Retinal pigment epithelial cell (primary cell): Measurements from ENCODE around the gene TMPRSS4.

Source experiments
- DNase-seq: peaks from one replicate; pipeline ENCODE4 v3.0.0-alpha.2; 2010; ENCODE audit warnings: low read depth
- H3K4me3 ChIP-seq: 2 replicates; pipeline ENCODE4 v1.5.1; 2011; ENCODE audit warnings: mild to moderate bottlenecking, low read length, control low read depth, moderate library complexity
- TF ChIP-seq, protein P1 (sequence below): conservative IDR thresholded peaks from 2 replicates; pipeline ENCODE4 v1.5.1; 2011; ENCODE audit warnings: low read depth, low read length, control low read depth, inconsistent platforms

The TMPRSS4 gene

DNA sequence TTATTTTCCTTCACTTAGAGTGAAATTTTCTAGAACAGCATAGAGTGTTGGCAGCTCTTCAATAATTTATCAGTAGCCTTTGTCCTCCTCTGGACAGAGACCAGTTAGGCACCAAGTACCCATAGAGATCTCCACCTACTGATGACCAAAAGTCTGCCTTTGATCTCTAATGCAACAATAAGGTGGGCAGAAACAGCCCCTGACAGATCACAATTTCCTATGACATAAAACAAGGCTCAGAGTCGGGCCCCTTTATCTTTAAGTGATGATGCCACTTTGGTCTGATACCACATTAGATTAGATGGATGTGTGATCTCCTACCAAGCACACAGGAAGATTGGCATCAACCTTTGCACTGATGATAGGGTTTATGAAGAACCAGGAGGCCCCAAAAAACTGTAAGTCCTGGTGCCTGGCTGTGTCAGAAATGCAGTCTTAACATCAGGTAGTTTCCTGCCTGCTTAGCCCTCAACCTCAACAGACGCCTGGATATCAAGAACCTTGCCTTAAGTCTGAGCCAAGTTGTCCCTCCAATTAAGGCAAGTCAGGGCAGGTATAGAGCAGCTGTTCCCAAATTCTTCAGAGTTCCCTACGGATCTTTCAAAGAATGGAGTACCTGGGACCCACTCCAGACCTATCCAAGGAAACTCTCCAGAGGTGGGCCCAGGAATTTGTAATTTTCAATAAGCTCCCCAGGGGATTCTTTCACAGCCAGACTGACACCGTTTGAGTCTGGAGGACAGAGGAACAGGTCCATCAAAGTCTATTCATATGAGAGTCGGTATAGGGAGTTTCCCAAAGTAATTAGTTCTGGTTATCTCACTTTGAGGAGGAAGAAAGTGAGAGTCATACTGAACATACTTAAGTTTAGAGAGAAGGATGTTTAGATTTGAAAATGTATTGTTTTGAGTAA lies 30.6 kb upstream of the TMPRSS4 start:
- no peak overlapping the region for H3K4me3 ChIP-seq
- no peak for DNase-seq
- TF ChIP-seq, protein P1, sequence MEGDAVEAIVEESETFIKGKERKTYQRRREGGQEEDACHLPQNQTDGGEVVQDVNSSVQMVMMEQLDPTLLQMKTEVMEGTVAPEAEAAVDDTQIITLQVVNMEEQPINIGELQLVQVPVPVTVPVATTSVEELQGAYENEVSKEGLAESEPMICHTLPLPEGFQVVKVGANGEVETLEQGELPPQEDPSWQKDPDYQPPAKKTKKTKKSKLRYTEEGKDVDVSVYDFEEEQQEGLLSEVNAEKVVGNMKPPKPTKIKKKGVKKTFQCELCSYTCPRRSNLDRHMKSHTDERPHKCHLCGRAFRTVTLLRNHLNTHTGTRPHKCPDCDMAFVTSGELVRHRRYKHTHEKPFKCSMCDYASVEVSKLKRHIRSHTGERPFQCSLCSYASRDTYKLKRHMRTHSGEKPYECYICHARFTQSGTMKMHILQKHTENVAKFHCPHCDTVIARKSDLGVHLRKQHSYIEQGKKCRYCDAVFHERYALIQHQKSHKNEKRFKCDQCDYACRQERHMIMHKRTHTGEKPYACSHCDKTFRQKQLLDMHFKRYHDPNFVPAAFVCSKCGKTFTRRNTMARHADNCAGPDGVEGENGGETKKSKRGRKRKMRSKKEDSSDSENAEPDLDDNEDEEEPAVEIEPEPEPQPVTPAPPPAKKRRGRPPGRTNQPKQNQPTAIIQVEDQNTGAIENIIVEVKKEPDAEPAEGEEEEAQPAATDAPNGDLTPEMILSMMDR, result no peak

DNA sequence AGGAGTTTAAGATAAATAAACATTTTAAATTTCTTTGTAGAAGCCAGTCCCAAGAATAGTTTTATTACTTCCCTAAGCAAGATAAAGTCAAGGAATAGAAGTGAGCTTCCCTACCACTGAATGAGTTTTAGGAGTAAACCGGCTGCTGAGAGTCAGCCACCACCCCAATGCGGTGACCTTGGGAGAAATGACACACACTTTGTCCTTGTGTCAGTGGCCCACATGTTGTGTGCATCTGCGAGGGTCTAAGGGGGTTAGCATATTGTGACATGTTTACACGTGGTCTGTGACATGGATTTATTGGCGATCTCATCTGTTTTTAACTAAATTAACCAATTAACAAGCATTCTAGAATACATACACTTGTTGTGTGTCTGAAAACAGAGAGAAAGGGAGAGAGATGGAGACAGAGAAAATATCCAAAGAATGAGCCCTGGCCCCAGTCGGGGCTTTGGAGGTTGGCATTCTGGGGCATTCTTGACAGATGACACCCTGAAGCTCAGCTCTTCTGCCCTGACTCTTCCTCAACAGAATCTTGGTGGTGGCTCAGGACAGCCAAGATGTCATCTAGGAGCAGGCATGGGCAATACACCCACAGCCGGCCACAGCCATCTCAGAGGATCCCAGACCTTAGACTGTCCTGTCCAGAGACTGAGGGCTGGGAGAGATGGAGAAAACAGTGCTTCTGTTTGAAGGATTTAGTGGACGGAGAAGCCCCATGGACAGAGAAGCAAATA lies 29.7 kb upstream of the TMPRSS4 start:
- TF ChIP-seq, protein P1, result no peak
- no peak overlapping the region for H3K4me3 ChIP-seq
- no peak for DNase-seq

DNA sequence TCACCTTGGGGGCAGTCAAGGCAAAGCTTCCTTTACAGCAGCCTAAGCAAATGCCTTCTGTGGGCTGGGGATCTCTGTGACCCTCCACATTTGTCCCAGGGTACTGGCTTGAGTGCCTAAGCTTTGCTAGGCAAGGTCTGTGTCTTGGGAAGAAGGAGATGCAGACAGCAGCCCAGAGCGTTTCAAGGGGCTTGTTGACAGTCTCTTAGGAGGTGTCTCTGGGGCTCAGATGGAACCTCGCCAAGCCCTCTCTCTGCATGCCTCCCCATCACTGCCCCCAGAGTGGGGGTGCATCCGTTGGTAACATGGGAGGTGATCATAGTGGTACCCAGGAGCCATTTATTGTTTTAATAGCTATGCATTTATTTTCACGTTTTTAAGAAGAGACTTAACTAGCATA lies 29.1 kb upstream of the TMPRSS4 start:
- H3K4me3 ChIP-seq, result no peak overlapping the region
- DNase-seq, result no peak
- TF ChIP-seq, protein P1, result no peak

DNA sequence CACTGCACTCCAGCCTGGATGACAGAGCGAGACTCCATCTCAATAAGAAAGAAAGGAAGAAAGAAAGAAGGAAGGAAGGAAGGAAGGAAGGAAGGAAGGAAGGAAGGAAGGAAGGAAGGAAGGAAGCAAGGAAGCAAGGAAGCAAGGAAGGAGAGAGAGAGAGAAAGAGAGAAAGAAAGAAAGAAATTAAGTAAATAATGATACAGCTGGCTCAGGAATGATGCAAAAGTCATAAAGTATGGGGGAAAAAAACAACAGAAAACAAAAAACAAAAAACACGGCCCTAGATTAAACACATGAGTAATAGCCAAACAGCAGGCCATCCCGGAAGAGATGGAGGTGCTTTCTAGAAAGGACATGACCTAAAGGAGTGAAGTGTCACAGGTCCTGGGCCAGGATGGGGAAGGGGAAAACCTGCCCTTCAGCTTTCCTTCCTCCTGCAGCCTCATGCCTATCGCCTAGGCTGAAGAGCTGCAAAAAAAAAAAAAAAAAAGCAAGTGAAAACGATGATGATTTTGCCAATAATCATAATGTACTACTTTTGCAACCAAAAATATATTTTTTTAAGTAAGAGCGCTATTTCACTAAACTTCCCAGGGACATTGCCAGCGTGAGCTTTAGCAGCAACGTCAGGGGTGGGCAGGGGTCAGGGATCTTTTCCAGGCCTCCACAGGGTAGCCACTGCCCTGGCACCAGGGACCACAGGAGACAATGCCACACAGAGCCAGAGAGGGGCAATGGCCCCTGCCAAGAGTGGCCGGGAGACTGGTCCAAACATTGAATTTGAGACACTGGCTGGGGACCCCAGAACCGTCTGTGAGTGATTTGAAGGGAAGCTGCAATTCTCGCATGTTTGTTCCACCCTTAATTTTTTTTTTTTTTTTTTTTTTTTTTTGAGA lies 28.2 kb upstream of the TMPRSS4 start:
- TF ChIP-seq, protein P1, result no peak
- no peak overlapping the region for H3K4me3 ChIP-seq
- DNase-seq, result no peak

DNA sequence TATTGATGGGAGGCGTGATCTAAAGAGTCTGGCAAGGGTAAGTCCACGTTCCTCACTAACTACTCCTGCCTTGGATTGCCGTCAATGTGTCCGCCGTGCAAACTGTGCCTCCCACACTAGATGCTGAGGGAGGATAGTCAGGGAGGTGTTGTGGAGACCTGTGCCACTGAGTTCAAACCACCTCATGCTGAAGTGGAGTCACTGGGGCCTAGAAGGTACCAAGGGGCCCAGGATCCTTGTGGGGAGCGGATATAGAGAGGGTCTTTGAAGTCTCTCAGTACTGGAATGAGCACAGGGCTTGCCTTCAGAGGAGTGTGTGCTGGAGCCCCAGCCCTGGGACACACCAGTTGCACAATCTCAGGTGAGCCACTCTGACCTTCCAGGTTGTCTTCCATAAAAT lies 27.1 kb upstream of the TMPRSS4 start:
- no peak overlapping the region for H3K4me3 ChIP-seq
- TF ChIP-seq, protein P1, result no peak
- DNase-seq, result no peak

DNA sequence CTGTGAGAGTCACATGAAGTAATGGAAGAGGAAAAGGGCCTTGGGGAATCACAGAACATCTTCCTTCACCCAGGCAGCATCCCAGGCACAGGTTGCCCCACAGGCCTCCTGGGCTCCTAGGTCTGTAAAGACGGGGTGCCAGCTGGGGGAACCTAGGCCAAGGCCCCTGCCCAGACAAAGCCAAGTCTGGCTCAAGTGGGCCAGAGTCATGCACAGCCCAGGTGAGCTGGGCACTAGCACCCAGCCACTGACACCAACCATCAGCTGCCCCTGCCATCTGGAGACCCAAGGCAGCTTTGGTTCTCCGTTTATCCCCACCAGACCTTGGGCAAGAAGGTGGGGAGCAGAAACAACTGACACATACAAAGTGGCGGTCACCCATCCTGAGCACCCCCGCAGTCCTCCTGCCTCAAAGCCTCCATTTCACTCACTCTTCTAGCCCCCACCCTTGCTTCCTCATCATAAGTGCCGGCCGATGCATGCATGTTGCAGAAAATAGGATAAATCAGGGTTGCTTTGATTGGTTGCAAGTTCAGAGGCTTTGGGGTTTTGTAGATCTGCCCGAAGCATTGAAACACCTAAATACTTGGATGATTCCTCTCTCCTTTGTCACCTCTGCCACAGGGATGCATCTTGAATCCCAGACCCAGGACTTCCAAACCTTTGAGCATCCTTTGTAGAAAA lies 26.5 kb upstream of the TMPRSS4 start:
- no peak overlapping the region for H3K4me3 ChIP-seq
- TF ChIP-seq, protein P1, result no peak
- DNase-seq, result no peak
